Gastrocnemius medialis (tissue), 4 donors: ENCODE data around the gene SEMA4F.

Experiments used
- CTCF ChIP-seq, 5 experiments: fragments of 450-650 bp in 3 of 5; fragments of 200-600 bp in 2 of 5; sonication (generic) in 2 of 5; IDR thresholded peaks in 4 of 5; conservative IDR thresholded peaks in 1 of 5; 1 replicate in 4 of 5; 2 replicates in 1 of 5; pipeline ENCODE4 v1.5.1; 2016 to 2019; ENCODE audit warnings: antibody characterized with exemption in 5 of 5, mild to moderate bottlenecking in 3 of 5, moderate library complexity in 3 of 5
- POLR2A ChIP-seq, 2 donors: fragments of 450-650 bp; IDR thresholded peaks; one replicate each; pipeline ENCODE4 v1.6.1; 2017; ENCODE audit warnings: antibody characterized with exemption in 2 of 2, mild to moderate bottlenecking in 2 of 2, moderate library complexity in 2 of 2

- TF ChIP-seq CTCF (IDR thresholded peaks at IDR 0.05 in 4 of 5, conservative IDR thresholded peaks at IDR 0.05 in 1 of 5): no peak
- TF ChIP-seq POLR2A (IDR thresholded peaks at IDR 0.05): no peak
These were observed 8.7 kb upstream of the SEMA4F start for GRCh38 chr2:74645344-74645743.
